Trophoblast cell (in vitro differentiated cells and primary cell): ENCODE data around the gene CNOT6.
"Not testable (repeated sequence)": the region's sequence is repeated elsewhere in the genome, so short reads cannot be mapped to it uniquely, and the experiment has no call there.

Experiments
- DNase-seq, 2 donors: peaks; one replicate each; pipeline ENCODE4 v3.0.0-alpha.2; 2016
- H2AFZ ChIP-seq: 2 replicates; pipeline ENCODE4 v1.6.1; 2013; ENCODE audit warnings: low read length, moderate library complexity, mild to moderate bottlenecking; ENCODE audit not compliant: insufficient read depth, poor library complexity
- H2AK5ac ChIP-seq: 2 replicates; pipeline ENCODE4 v1.6.1; 2013; ENCODE audit warnings: mild to moderate bottlenecking, low read length
- H2BK120ac ChIP-seq: 2 replicates; pipeline ENCODE4 v1.6.1; 2013; ENCODE audit warnings: low read length, mild to moderate bottlenecking, moderate library complexity; ENCODE audit not compliant: insufficient read depth, poor library complexity
- H2BK12ac ChIP-seq: 2 replicates; pipeline ENCODE4 v1.6.1; 2013; ENCODE audit warnings: mild to moderate bottlenecking, low read length, moderate library complexity
- H2BK5ac ChIP-seq: 2 replicates; pipeline ENCODE4 v1.6.1; 2013; ENCODE audit warnings: low read length, low read depth, moderate library complexity, mild to moderate bottlenecking; ENCODE audit not compliant: poor library complexity
- H3K14ac ChIP-seq: 2 replicates; pipeline ENCODE4 v1.6.1; 2013; ENCODE audit warnings: mild to moderate bottlenecking, low read length
- H3K18ac ChIP-seq: 2 replicates; pipeline ENCODE4 v1.6.1; 2013; ENCODE audit warnings: mild to moderate bottlenecking, low read length
- H3K23ac ChIP-seq: 2 replicates; pipeline ENCODE4 v1.6.1; 2013; ENCODE audit warnings: low read length
- H3K27ac ChIP-seq: 2 replicates; pipeline ENCODE4 v1.5.1; 2013; ENCODE audit warnings: low read depth, mild to moderate bottlenecking, inconsistent platforms, low read length, moderate library complexity
- H3K27me3 ChIP-seq: 2 replicates; pipeline ENCODE4 v1.6.1; 2013; ENCODE audit warnings: inconsistent platforms, mild to moderate bottlenecking, low read length, moderate library complexity; ENCODE audit not compliant: insufficient read depth
- H3K36me3 ChIP-seq, 2 experiments: 1 replicate in 1 of 2; 2 replicates in 1 of 2; pipeline ENCODE4 v1.6.1; 2013; ENCODE audit warnings: low read length in 2 of 2, mild to moderate bottlenecking in 2 of 2, moderate library complexity in 1 of 2; ENCODE audit not compliant: insufficient read depth in 2 of 2, control insufficient read depth in 1 of 2
- H3K4ac ChIP-seq: 2 replicates; pipeline ENCODE4 v1.6.1; 2013; ENCODE audit warnings: low read depth, mild to moderate bottlenecking, low read length, moderate library complexity
- H3K4me1 ChIP-seq, 2 experiments: 1 replicate in 1 of 2; 2 replicates in 1 of 2; pipeline ENCODE4 v1.6.1; 2013; ENCODE audit warnings: low read length in 2 of 2, mild to moderate bottlenecking in 2 of 2, moderate library complexity in 1 of 2; ENCODE audit not compliant: insufficient read depth in 2 of 2, control insufficient read depth in 1 of 2
- H3K4me2 ChIP-seq: 2 replicates; pipeline ENCODE4 v1.6.1; 2013; ENCODE audit warnings: inconsistent platforms, mild to moderate bottlenecking, low read length, moderate library complexity
- H3K4me3 ChIP-seq: 2 replicates; pipeline ENCODE4 v1.5.1; 2013; ENCODE audit warnings: mild to moderate bottlenecking, low read depth, low read length, inconsistent platforms
- H3K79me1 ChIP-seq: one replicate; pipeline ENCODE4 v1.6.1; 2013; ENCODE audit warnings: low read length
- H3K79me2 ChIP-seq: 2 replicates; pipeline ENCODE4 v1.6.1; 2013; ENCODE audit warnings: low read length, mild to moderate bottlenecking; ENCODE audit not compliant: control insufficient read depth, insufficient read depth, poor library complexity
- H3K9ac ChIP-seq: 2 replicates; pipeline ENCODE4 v1.6.1; 2013; ENCODE audit warnings: mild to moderate bottlenecking, low read length
- H3K9me3 ChIP-seq: 2 replicates; pipeline ENCODE4 v1.6.1; 2013; ENCODE audit warnings: low read depth, mild to moderate bottlenecking, control low read depth, inconsistent platforms, low read length; ENCODE audit not compliant: insufficient read depth
- H4K12ac ChIP-seq: 2 replicates; pipeline ENCODE4 v1.6.1; 2013; ENCODE audit warnings: low read depth, mild to moderate bottlenecking, low read length, moderate library complexity
- H4K8ac ChIP-seq: 2 replicates; pipeline ENCODE4 v1.6.1; 2013; ENCODE audit warnings: low read depth, mild to moderate bottlenecking, low read length, moderate library complexity
- H4K91ac ChIP-seq: one replicate; pipeline ENCODE4 v1.6.1; 2013; ENCODE audit warnings: low read depth, mild to moderate bottlenecking, low read length, moderate library complexity
- WGBS: extraction: QIAGEN DNeasy Blood & Tissue Kit; methylation state at CpG from one replicate; pipeline ENCODE4 v1.1.7; 2013; ENCODE audit warnings: missing lambda C conversion rate; ENCODE audit not compliant: insufficient read length, insufficient coverage; ENCODE audit errors: extremely low coverage; 5-methylcytosine and 5-hydroxymethylcytosine counted together

Gene CNOT6

GRCh38 chr5:180458852-180459673 is 35.1 kb upstream of the CNOT6 start:
- H3K18ac ChIP-seq, H4K12ac ChIP-seq, H3K14ac ChIP-seq, H2AK5ac ChIP-seq, H3K23ac ChIP-seq, DNase-seq, H3K4me1 ChIP-seq, H3K79me2 ChIP-seq, H2BK12ac ChIP-seq, H3K4me3 ChIP-seq, H3K4me2 ChIP-seq, H3K79me1 ChIP-seq, H2BK120ac ChIP-seq, H3K9ac ChIP-seq, H4K8ac ChIP-seq, H3K36me3 ChIP-seq, H2BK5ac ChIP-seq, H3K27me3 ChIP-seq, H2AFZ ChIP-seq, H4K91ac ChIP-seq, H3K4ac ChIP-seq, H3K27ac ChIP-seq: not testable (repeated sequence)
- peaks cover 32% of the 10 kb centered on the region for H3K9me3 ChIP-seq
- no CpG with 5 or more reads among the region's 61 CpGs for WGBS

DNA sequence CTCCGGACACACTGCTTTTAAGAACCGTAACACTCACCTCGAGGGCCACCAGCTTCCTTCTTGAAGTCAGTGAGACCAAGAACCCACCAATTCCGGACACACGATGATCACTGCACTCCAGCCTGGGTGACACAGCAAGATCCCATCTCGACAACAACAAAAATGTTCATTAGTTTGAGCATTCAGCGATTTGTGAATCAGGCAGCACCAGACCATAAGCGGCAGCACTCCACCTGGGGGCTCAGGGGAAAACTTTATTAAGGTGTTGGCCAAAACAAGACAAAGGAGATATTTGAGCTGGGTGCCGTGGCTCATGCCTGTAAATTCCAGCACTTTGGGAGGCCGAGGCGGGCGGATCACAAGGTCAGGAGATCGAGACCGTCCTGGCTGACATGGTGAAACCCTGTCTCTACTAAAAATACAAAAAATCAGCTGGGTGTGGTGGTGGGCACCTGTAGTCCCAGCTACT is 34.5 kb upstream of the CNOT6 start:
- WGBS, result no CpG with 5 or more reads among the region's 14 CpGs
- H4K91ac ChIP-seq, H4K8ac ChIP-seq: not testable (repeated sequence)

GRCh38 chr5:180460834-180461233 is 33.3 kb upstream of the CNOT6 start:
- Histone ChIP-seq H4K8ac (no peak overlapping the region), H3K27ac (no peak overlapping the region), H4K91ac (no peak overlapping the region), H3K79me2 (no peaks in the 10 kb centered on the region), H3K18ac (no peak overlapping the region), H2AFZ (no peak overlapping the region), H4K12ac (no peak overlapping the region), H2BK120ac (no peak overlapping the region), H3K79me1 (no peaks in the 10 kb centered on the region), H3K14ac (no peak overlapping the region), H2AK5ac (no peak overlapping the region), H3K4ac (no peak overlapping the region), H3K27me3 (no peaks in the 10 kb centered on the region), H3K4me2 (no peak overlapping the region), H2BK12ac (no peak overlapping the region), H3K36me3 (no peaks in the 10 kb centered on the region), H2BK5ac (no peak overlapping the region), H3K4me3 (peak overlapping the region; percentile 5), H3K23ac (no peak overlapping the region), H3K9me3 (peaks cover 42% of the 10 kb centered on the region), H3K4me1 (no peaks in the 10 kb centered on the region), H3K9ac (no peak overlapping the region)
- no peak for DNase-seq
- no CpG with 5 or more reads among the region's 10 CpGs for WGBS

More for the DNA sequence above, 34.5 kb upstream of the CNOT6 start:
- not testable (repeated sequence) for H2AFZ ChIP-seq, H3K27ac ChIP-seq, H2BK5ac ChIP-seq, H3K79me1 ChIP-seq, H3K23ac ChIP-seq, H3K36me3 ChIP-seq, H2BK12ac ChIP-seq, H3K27me3 ChIP-seq, H3K79me2 ChIP-seq, DNase-seq, H3K4ac ChIP-seq, H3K18ac ChIP-seq, H3K4me3 ChIP-seq, H4K12ac ChIP-seq, H3K9ac ChIP-seq, H3K14ac ChIP-seq, H2AK5ac ChIP-seq, H3K4me2 ChIP-seq, H3K4me1 ChIP-seq, H2BK120ac ChIP-seq
- peaks cover 36% of the 10 kb centered on the region for H3K9me3 ChIP-seq

- Histone ChIP-seq H3K14ac (no peak overlapping the region), H3K27ac (no peak overlapping the region), H3K79me2 (no peaks in the 10 kb centered on the region), H2AK5ac (no peak overlapping the region), H4K91ac (no peak overlapping the region), H2AFZ (no peak overlapping the region), H3K4ac (no peak overlapping the region), H3K9ac (no peak overlapping the region), H3K79me1 (no peaks in the 10 kb centered on the region), H4K8ac (no peak overlapping the region), H2BK12ac (no peak overlapping the region), H3K36me3 (no peaks in the 10 kb centered on the region), H3K27me3 (no peaks in the 10 kb centered on the region), H2BK5ac (no peak overlapping the region), H3K18ac (no peak overlapping the region), H3K23ac (no peak overlapping the region), H3K4me3 (peak overlapping the region; percentile 5), H3K4me1 (no peaks in the 10 kb centered on the region), H4K12ac (no peak overlapping the region), H3K4me2 (no peak overlapping the region), H2BK120ac (no peak overlapping the region), H3K9me3 (peaks cover 42% of the 10 kb centered on the region)
- no CpG with 5 or more reads among the region's 9 CpGs for WGBS
- DNase-seq, result no peak
Measured at GRCh38 chr5:180461303-180461702, 32.9 kb upstream of the CNOT6 start.
